T-cell (primary cell): Measurements from ENCODE around the gene TELO2. TPM values are rescaled to one million over a fixed set of nuclear protein-coding genes. Genes with fewer than 3 reads are reported as not detected.

ENCODE experiments used
- ATAC-seq, 4 experiments: fragments of 200-7000 bp in 3 of 4; fragments of 150-1000 bp in 1 of 4; cut with Tn5 transposase; replicated peaks in 1 of 4; 1 replicate in 3 of 4; 2 replicates in 1 of 4; pipeline ENCODE4 v1.10.0; 2021; ENCODE audit warnings: moderate library complexity in 3 of 4, mild to moderate bottlenecking in 2 of 4, moderate number of reproducible peaks in 1 of 4
- CTCF ChIA-PET, 2 donors: fragments of 300-600 bp; sonication (Branson Sonifier 250); formaldehyde crosslinking; loops; one replicate each; lab custom pipeline; 2022; ENCODE audit warnings: antibody characterized with exemption in 2 of 2; lab: Charles Lee
- POLR2A ChIA-PET, 2 donors: fragments of 300-600 bp; sonication (Branson Sonifier 250); formaldehyde crosslinking; loops; one replicate each; lab custom pipeline; 2022; ENCODE audit warnings: antibody characterized with exemption in 2 of 2; lab: Charles Lee
- DNase-seq, 35 experiments: peaks; one replicate each; pipeline versions ENCODE4 v3.0.0 to v3.0.0-alpha.2; 2013 to 2023
- H3K27ac ChIP-seq: one replicate; pipeline ENCODE4 v1.5.1; 2013; ENCODE audit warnings: low read length
- H3K27me3 ChIP-seq, 2 experiments: replicated peaks in 1 of 2; 1 replicate in 1 of 2; 2 replicates in 1 of 2; pipeline versions ENCODE4 v1.6.1 to v1.7.0; 2013; ENCODE audit warnings: low read length in 1 of 2, mixed read lengths in 1 of 2; ENCODE audit not compliant: control insufficient read depth in 2 of 2, insufficient read depth in 2 of 2; ENCODE audit errors: extremely low read depth in 1 of 2
- H3K36me3 ChIP-seq, 2 donors: 1 replicate in 1 of 2; 2 replicates in 1 of 2; pipeline versions ENCODE4 v1.6.1 to v1.7.0; 2013; ENCODE audit warnings: low read length in 1 of 2; ENCODE audit not compliant: control insufficient read depth in 2 of 2, insufficient read depth in 1 of 2; ENCODE audit errors: extremely low read depth in 1 of 2
- H3K4me1 ChIP-seq, 2 experiments: 1 replicate in 1 of 2; 2 replicates in 1 of 2; pipeline versions ENCODE4 v1.6.1 to v1.7.0; 2013; ENCODE audit warnings: low read length in 2 of 2, mixed read lengths in 1 of 2; ENCODE audit not compliant: insufficient read depth in 2 of 2, control insufficient read depth in 1 of 2; ENCODE audit errors: extremely low read depth in 1 of 2
- H3K4me3 ChIP-seq, 2 donors: 1 replicate in 1 of 2; 2 replicates in 1 of 2; pipeline versions ENCODE4 v1.5.1 to v1.7.0; 2013; ENCODE audit warnings: mild to moderate bottlenecking in 2 of 2, low read length in 1 of 2, moderate library complexity in 1 of 2; ENCODE audit not compliant: control insufficient read depth in 1 of 2; ENCODE audit errors: extremely low read depth in 1 of 2
- H3K9me3 ChIP-seq: 2 replicates; pipeline ENCODE4 v1.7.0; 2013
- H3K27ac Mint-ChIP-seq, 2 donors: one replicate each; pipeline ENCODE4 v1.8.0; 2020 to 2021; ENCODE audit warnings: mild to moderate bottlenecking in 2 of 2, mixed read lengths in 2 of 2
- H3K27me3 Mint-ChIP-seq, 2 donors: one replicate each; pipeline ENCODE4 v1.8.0; 2021 to 2022; ENCODE audit warnings: mixed read lengths in 2 of 2
- H3K36me3 Mint-ChIP-seq: one replicate; pipeline ENCODE4 v1.8.0; 2021; ENCODE audit warnings: mixed read lengths
- H3K4me1 Mint-ChIP-seq, 3 donors: one replicate each; pipeline ENCODE4 v1.8.0; 2020 to 2022; ENCODE audit warnings: mixed read lengths in 3 of 3, mild to moderate bottlenecking in 1 of 3
- H3K4me3 Mint-ChIP-seq, 3 donors: one replicate each; pipeline ENCODE4 v1.8.0; 2020 to 2022; ENCODE audit warnings: mild to moderate bottlenecking in 3 of 3, mixed read lengths in 3 of 3, moderate library complexity in 3 of 3
- H3K9me3 Mint-ChIP-seq, 3 donors: one replicate each; pipeline ENCODE4 v1.8.0; 2020 to 2022; ENCODE audit warnings: mixed read lengths in 3 of 3
- WGBS: methylation state at CpG from one replicate; pipeline ENCODE4 v1.1.5; 2013; ENCODE audit warnings: missing lambda C conversion rate; ENCODE audit not compliant: insufficient coverage; 5-methylcytosine and 5-hydroxymethylcytosine counted together
- total RNA-seq, 35 experiments: library from RNA in 6 of 35; stranded (reverse) in 6 of 35; fragments of 120-200 nt in 1 of 35; gene quantifications; one replicate each; pipeline versions ENCODE4 v1.2.1 to v1.2.4 and lab custom pipeline; 2013 to 2026

The TELO2 gene
- total RNA-seq, 5 donors from 2014 or later (not counting 1 experiment from before 2014, with no cell fraction given) = 36.0 to 73.0 (median 56.1) TPM

DNA sequence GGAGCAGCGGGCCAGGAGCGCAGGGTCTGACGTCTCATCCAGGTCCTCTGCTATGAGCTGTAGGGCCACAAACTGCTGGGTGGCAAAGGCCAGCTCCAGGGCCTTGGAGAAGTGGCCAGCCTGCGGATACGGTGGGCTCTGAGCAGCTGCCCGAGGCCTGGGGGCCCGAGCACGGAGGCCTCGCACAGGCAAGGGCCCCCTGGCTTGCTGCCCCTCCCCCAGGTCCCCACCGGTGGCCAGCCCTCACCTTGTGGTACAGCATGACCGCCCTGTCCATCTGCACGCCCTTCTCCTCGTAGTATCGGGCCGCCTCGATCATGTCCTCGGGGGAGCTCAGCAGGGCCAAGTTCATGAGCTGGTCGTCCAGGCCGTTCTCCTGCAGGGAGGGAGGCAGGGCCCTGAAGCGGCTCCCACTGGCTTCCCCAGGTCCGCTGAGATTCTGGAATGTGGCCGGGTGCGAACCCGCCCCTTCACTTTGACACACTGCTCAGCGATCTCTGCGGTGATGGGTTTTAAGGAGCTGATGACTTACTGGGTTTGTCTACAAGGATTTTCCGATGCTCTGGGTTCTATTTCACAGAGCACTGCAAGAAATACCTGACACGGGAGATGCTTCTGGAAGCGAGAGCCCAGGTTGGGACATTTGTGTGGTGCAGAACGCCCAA is 30.6 kb downstream of the TELO2 start:
- Histone ChIP-seq H3K27ac (no peak overlapping the region), H3K27me3 (no peaks in the 10 kb centered on the region), H3K4me3 (no peak overlapping the region), H3K4me1 (peaks cover 19 to 39% of the 10 kb centered on the region in 2 experiments), H3K36me3 (peaks cover 8 to 14% of the 10 kb centered on the region in 2 donors), H3K9me3 (no peaks in the 10 kb centered on the region)
- Mint-ChIP-seq H3K4me1 (peaks cover 19 to 30% (median 29%) of the 10 kb centered on the region in 3 donors), H3K4me3 (no peak overlapping the region), H3K36me3 (no peaks in the 10 kb centered on the region), H3K9me3 (no peaks in the 10 kb centered on the region), H3K27me3 (no peaks in the 10 kb centered on the region), H3K27ac (no peak overlapping the region)
- no peak for ATAC-seq
- no peak for DNase-seq
- ChIA-PET POLR2A (no interaction called here), CTCF (no interaction called here)
- 92% methylated on average over 27 of the region's 30 CpGs for WGBS

DNA sequence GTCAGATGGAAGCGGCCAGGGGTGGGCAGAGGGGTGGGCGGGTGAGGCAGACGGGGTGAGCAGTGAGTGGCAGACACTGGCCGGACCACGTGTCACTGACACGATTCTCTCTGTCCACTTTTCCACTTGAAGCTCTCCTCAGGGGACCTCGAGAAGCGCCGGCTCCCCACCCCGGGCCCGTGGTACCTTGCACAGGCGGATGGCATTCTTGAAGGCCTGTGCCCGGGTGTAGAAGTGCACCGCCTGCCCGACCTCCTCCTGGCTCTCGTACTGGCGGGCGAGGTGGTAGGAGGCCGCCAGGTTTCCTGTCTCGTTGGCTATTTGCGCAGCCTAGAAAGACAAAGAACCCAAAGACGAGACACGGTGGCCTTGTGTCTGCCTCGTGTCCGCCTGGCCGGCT is 31.2 kb downstream of the TELO2 start:
- POLR2A ChIA-PET = no interaction called here
- H3K27me3 Mint-ChIP-seq = no peaks in the 10 kb centered on the region
- CTCF ChIA-PET = no interaction called here
- no peak overlapping the region for H3K4me3 Mint-ChIP-seq
- DNase-seq (no peak), ATAC-seq (no peak)
- no peaks in the 10 kb centered on the region for H3K9me3 Mint-ChIP-seq
- H3K4me3 ChIP-seq = no peak overlapping the region
- no peak overlapping the region for H3K27ac ChIP-seq
- H3K27me3 ChIP-seq = no peaks in the 10 kb centered on the region
- H3K4me1 ChIP-seq = peaks cover 19 to 41% of the 10 kb centered on the region in 2 experiments
- no peak overlapping the region for H3K27ac Mint-ChIP-seq
- H3K4me1 Mint-ChIP-seq = peaks cover 23 to 30% (median 29%) of the 10 kb centered on the region in 3 donors
- peaks cover 5 to 14% of the 10 kb centered on the region in 2 donors for H3K36me3 ChIP-seq
- no peaks in the 10 kb centered on the region for H3K36me3 Mint-ChIP-seq
- H3K9me3 ChIP-seq = no peaks in the 10 kb centered on the region
- WGBS = 94% methylated on average over 15 of the region's 26 CpGs

DNA sequence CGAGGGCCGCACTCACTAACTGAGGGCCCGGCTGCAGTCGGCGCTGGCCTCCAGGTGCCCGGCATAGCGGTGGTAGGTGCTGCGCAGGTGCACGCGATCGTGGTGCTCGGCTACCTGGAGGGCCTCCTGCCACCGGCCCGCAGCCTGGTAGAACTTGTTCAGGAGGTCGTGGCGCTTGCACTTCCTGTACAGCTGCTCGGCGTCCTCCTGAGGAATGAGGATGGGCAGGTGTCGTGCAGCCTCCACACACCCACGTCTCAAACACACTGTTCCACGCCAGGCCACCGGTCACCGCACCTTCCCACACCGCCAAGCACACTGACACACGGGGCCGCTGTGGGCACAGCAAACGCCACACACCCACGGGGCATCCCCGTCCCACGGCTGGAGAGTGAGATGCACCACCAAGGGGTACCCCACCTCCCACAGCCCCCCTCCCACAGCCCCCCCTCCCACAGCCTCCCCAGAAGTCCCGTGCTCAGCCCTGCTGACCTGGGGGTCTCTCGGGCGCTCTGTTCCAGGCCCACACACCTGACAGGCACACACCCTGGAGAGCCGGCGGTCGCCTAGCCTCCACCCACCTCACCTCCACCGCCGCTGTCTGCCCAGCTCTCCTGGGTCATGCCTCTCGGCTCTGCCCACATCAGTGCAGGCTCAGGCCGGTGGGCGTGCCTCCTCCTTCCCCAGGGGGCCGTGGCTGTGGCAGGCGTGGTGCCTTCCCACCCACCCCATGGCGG is 32.9 kb downstream of the TELO2 start:
- H3K4me3 ChIP-seq = peak overlapping the region; percentile 36 to 50
- peak overlapping the region; percentile 89 to 90 for H3K27ac Mint-ChIP-seq
- peaks cover 19 to 43% of the 10 kb centered on the region in 2 experiments for H3K4me1 ChIP-seq
- H3K4me3 Mint-ChIP-seq = peak overlapping the region; percentile 60 to 73 (median 68)
- peaks cover 3 to 9% of the 10 kb centered on the region in 2 donors for H3K36me3 ChIP-seq
- peaks cover 32 to 41% (median 38%) of the 10 kb centered on the region in 3 donors for H3K4me1 Mint-ChIP-seq
- no peaks in the 10 kb centered on the region for H3K36me3 Mint-ChIP-seq
- no peaks in the 10 kb centered on the region for H3K9me3 ChIP-seq
- no peaks in the 10 kb centered on the region for H3K27me3 ChIP-seq
- ChIA-PET POLR2A (no interaction called here), CTCF (no interaction called here)
- 34% methylated on average over 33 of the region's 44 CpGs for WGBS
- ATAC-seq (peak; percentile 38 to 63 (median 58)), DNase-seq (peak in 9 of 35 experiments; percentile 11 to 59 (median 33))
- H3K27me3 Mint-ChIP-seq = no peaks in the 10 kb centered on the region
- H3K9me3 Mint-ChIP-seq = no peaks in the 10 kb centered on the region
- peak overlapping the region; percentile 38 for H3K27ac ChIP-seq

DNA sequence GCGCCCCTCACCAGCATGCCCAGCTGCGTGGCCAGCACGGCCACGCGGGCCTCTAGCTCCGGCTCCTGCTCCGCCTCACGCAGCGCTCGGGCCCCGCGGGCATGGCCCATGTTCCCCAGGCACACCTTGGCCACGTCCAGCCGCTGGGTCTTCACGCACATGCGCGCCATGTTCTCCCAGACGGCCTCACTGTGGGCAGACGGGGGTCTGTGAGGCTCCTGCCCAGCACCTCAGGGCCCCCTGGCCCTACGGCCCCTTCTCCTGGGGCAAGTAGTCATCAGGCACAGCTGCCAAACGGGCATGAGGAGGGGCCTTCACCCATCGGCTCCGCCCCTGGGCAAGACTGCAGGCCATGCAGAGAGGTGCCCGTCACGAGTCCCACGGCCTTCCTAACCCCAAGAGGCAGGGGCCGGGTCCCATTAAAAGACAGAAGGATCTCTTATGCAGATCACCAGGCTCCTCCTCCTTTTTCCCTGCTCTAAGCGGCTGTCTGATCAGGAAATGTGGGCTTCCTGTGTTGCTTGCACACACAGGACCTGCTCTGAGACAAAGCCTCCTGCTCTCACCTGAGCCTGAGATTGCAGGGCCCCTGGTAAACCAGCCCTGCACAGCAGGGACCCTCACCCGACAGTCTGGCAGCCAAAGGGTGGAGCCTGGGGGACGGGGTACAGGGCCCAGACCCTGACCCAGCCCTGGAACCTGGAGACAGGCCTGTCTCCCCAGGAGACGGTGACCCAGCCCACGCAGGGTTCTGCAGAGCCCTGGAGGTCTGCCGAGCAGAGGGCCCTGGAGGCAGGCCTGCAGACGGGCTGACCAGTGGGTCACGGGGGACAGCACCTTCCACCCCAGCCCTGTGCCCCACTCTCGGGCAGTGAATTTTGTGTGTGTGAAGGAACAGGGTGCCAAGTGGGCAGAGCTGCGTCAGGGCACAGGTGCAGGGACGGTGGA is 33.7 kb downstream of the TELO2 start:
- WGBS = 44% methylated on average over 29 of the region's 38 CpGs
- peak overlapping the region; percentile 34 to 73 (median 54) for H3K4me3 Mint-ChIP-seq
- Histone ChIP-seq H3K27me3 (no peaks in the 10 kb centered on the region), H3K36me3 (peaks cover 3 to 9% of the 10 kb centered on the region in 2 donors), H3K9me3 (no peaks in the 10 kb centered on the region), H3K4me1 (peaks cover 19 to 44% of the 10 kb centered on the region in 2 experiments), H3K27ac (peak overlapping the region; percentile 58), H3K4me3 (peak overlapping the region; percentile 7 to 21)
- no peaks in the 10 kb centered on the region for H3K27me3 Mint-ChIP-seq
- no peaks in the 10 kb centered on the region for H3K9me3 Mint-ChIP-seq
- H3K4me1 Mint-ChIP-seq = peaks cover 32 to 44% (median 40%) of the 10 kb centered on the region in 3 donors
- H3K27ac Mint-ChIP-seq = peak overlapping the region; percentile 90 to 94
- ATAC-seq = peak; percentile 71 to 81 (median 77)
- ChIA-PET CTCF (no interaction called here), POLR2A (no interaction called here)
- H3K36me3 Mint-ChIP-seq = no peaks in the 10 kb centered on the region
- peak in 14 of 35 experiments; percentile 11 to 62 (median 34) for DNase-seq

DNA sequence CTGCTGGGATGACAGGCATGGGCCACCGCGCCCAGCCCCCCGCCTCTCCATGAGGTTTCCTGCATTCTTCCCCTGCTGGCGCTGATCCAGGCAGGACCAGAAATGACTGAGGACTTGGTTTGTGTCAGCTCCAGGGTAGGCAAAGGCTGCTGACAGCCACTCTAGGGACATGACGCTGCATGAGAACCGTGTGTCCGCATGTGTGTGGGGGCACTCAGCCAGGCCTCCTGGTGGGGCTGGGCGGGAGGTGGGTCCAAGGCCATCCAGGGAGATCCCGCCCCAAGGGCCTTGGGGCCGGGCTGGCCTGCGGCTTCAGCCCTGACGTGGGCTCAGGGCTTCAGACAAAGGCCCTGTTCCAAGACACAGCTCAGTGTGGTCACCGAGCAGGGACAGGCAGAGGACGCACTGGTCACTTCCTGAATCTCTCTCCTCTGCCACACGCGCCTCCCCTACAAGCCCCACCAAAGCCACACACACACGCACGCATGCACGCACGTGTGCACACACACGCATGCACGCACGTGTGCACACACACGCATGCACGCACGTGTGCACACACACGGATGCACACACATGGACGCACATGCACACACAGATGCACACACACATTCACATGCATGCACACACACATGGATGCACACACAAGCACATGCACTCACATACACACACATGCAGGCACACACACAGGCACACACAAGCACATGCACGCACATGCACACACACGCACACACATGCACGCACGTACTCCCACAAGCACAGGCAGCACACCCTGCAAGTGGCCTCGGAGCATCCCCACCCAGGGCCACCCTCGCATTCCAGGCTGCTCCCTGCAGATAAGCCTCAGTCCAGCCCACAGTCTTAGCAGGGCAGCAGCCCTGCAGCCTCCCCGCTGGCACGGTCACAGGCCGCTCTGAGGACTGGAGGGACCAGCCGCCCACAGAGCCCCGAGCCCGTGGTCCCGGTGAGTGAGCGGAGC is 35.0 kb downstream of the TELO2 start:
- Mint-ChIP-seq H3K4me1 (peaks cover 41 to 51% (median 48%) of the 10 kb centered on the region in 3 donors), H3K36me3 (no peaks in the 10 kb centered on the region), H3K9me3 (no peaks in the 10 kb centered on the region), H3K27ac (peak overlapping the region; percentile 91 to 94), H3K4me3 (peak overlapping the region in 2 of 3 donors; percentile 56 to 73), H3K27me3 (no peaks in the 10 kb centered on the region)
- H3K27me3 ChIP-seq = no peaks in the 10 kb centered on the region
- H3K4me1 ChIP-seq = peaks cover 21 to 56% of the 10 kb centered on the region in 2 experiments
- WGBS = 89% methylated on average over 30 of the region's 42 CpGs
- H3K27ac ChIP-seq = peak overlapping the region; percentile 58
- ATAC-seq (no peak), DNase-seq (no peak)
- POLR2A ChIA-PET = no interaction called here
- H3K9me3 ChIP-seq = no peaks in the 10 kb centered on the region
- H3K4me3 ChIP-seq = no peak overlapping the region
- CTCF ChIA-PET = no interaction called here
- H3K36me3 ChIP-seq = peaks cover 3 to 8% of the 10 kb centered on the region in 2 donors
